ENCODE measurements around the gene MPV17L.
"Not testable (repeated sequence)": the region's sequence is repeated elsewhere in the genome, so short reads cannot be mapped to it uniquely, and the experiment has no call there.

Gene MPV17L

DNA sequence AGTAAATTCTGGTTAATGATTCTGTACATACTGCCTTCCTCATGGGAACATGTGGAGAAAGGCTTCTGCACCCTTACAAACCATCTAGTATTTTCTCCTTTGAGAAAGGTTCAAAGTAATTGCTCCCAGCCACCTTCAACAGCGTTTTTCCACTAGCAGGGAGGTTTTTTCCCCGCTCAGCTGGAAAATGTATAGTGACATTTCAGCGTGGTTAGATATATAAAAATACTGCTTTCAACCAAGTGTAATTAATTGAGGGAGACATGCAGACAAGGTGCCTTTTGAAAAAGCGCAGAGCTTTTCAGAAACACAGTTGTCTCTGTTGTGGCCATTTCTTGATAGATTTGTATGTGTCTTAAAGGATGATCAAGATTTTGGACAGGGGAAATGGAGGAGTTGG lies 44.0 kb downstream of the MPV17L start:
- Histone ChIP-seq H3K4me3 (ENCODE audit: low read depth, low read length) (no peak overlapping the region), H3K4me1 (ENCODE audit: control insufficient read depth, insufficient read depth, low read length) (peaks cover 2% of the 10 kb centered on the region), H3K9me3 (ENCODE audit: control insufficient read depth, insufficient read depth, low read length) (no peaks in the 10 kb centered on the region), H3K9ac (ENCODE audit: low read depth, low read length) (no peak overlapping the region), H3K36me3 (ENCODE audit: control insufficient read depth, insufficient read depth, low read length) (peaks cover 4% of the 10 kb centered on the region), H3K27me3 (ENCODE audit: control insufficient read depth, insufficient read depth, low read length) (peaks cover 9% of the 10 kb centered on the region)

DNA sequence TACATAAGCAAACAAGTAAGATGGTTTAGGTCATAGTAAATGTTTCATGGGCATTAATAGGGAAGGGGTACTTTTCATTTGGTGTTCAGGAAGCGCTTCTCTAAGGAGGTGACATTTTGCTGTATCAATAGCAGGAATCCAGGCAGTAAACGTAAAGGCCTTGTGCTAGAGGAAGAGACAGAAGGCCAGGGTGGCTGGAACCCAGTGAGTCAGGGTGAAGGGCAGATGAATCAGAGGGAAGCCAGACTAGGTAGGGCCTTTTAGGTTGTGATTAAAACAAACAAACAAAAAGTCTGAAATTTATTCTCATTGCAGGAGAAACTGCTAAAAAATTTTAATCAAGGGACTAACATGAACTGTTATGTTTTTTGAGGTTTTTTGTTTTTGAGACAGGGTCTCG lies 45.3 kb downstream of the MPV17L start:
- no peak overlapping the region for H3K9ac ChIP-seq (ENCODE audit: low read depth, low read length)
- H3K9me3 ChIP-seq (ENCODE audit: control insufficient read depth, insufficient read depth, low read length), result no peaks in the 10 kb centered on the region
- peaks cover 4% of the 10 kb centered on the region for H3K36me3 ChIP-seq (ENCODE audit: control insufficient read depth, insufficient read depth, low read length)
- peaks cover 2% of the 10 kb centered on the region for H3K4me1 ChIP-seq (ENCODE audit: control insufficient read depth, insufficient read depth, low read length)
- peaks cover 2% of the 10 kb centered on the region for H3K27me3 ChIP-seq (ENCODE audit: control insufficient read depth, insufficient read depth, low read length)
- no peak overlapping the region for H3K4me3 ChIP-seq (ENCODE audit: low read depth, low read length)

DNA sequence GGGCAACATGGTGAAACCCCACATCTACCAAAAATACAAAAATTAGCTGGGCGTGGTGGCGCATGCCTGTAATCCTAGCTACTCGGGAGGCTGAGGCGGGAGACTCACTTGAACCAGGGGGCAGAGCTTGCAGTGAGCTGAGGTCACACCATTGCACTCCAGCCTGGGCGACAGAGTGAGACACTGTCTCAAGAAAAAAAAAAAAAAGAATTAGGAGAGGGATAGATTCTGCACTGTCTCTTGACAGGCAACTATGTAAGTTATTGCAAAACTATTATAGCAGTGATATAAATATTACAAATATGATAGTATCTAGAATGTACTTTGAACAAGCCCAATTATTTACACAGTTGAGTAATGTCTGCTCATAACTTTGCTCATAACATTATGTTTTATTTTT lies 46.6 kb downstream of the MPV17L start:
- not testable (repeated sequence) for H3K4me3 ChIP-seq (ENCODE audit: low read depth, low read length); H3K9me3 ChIP-seq (ENCODE audit: control insufficient read depth, insufficient read depth, low read length); H3K4me1 ChIP-seq (ENCODE audit: control insufficient read depth, insufficient read depth, low read length); H3K27me3 ChIP-seq (ENCODE audit: control insufficient read depth, insufficient read depth, low read length); H3K9ac ChIP-seq (ENCODE audit: low read depth, low read length); H3K36me3 ChIP-seq (ENCODE audit: control insufficient read depth, insufficient read depth, low read length)

DNA sequence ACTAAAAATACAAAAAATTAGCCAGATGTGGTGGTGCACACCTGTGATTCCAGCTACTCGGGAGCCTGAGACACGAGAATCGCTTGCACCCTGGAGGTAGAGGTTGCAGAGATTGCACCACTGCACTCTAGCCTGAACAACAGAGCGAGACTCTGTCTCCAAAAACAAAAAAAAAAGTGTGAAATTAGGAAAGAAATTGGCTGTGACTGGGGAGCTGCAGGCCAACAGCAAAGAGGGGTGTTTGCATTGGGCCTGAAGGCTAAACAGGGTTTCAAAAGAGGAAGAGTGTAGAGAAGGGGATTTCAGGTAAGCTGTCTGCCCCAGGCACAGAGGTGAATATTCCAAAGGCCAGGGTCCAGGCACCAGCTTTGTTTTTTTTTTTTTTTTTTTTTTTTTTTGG lies 48.2 kb downstream of the MPV17L start:
- Histone ChIP-seq H3K4me3 (ENCODE audit: low read depth, low read length) (no peak overlapping the region), H3K4me1 (ENCODE audit: control insufficient read depth, insufficient read depth, low read length) (no peaks in the 10 kb centered on the region), H3K9me3 (ENCODE audit: control insufficient read depth, insufficient read depth, low read length) (no peaks in the 10 kb centered on the region), H3K9ac (ENCODE audit: low read depth, low read length) (no peak overlapping the region), H3K36me3 (ENCODE audit: control insufficient read depth, insufficient read depth, low read length) (peaks cover 4% of the 10 kb centered on the region), H3K27me3 (ENCODE audit: control insufficient read depth, insufficient read depth, low read length) (no peaks in the 10 kb centered on the region)

DNA sequence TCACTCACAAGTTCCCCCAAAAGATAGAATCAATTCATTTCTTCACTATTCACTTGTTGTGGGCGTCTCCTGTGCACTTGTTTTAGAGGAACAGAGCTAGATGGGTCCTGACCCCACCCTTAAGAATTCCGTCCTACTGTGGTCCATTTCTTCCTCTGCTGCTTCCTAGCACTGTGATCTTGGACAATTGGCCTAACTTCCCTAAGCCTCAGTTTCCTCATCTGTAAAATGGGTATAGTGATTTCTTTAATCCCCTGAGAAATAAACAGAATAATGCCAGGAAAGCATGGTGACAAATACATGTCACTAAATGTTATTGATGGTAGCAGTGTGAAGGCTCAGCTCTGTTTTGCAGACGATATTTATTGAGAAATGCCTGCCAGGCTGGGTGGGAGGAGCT lies 48.7 kb downstream of the MPV17L start:
- H3K4me1 ChIP-seq (ENCODE audit: control insufficient read depth, insufficient read depth, low read length), result no peaks in the 10 kb centered on the region
- H3K36me3 ChIP-seq (ENCODE audit: control insufficient read depth, insufficient read depth, low read length), result peaks cover 1% of the 10 kb centered on the region
- H3K4me3 ChIP-seq (ENCODE audit: low read depth, low read length), result no peak overlapping the region

DNA sequence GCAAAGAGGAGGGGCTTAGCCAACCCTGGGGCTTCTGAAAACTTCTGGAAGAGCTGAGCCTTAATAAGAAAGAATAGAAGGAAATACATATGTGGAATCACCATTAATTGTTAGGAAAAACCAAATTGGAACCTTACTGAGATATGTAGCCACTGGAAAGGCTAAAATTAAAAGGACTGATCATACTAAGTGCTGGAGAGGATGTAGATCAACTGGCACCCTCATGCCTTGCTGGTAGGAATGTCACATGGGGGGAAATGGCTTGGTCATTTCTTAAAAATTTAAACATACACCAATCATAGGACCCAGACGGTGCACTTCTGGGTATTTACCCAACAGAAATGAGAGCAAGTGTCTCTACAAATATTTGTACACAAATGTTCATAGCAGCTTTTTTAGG lies 49.9 kb downstream of the MPV17L start:
- H3K36me3 ChIP-seq (ENCODE audit: control insufficient read depth, insufficient read depth, low read length), result no peaks in the 10 kb centered on the region
- no peaks in the 10 kb centered on the region for H3K4me1 ChIP-seq (ENCODE audit: control insufficient read depth, insufficient read depth, low read length)
- no peaks in the 10 kb centered on the region for H3K27me3 ChIP-seq (ENCODE audit: control insufficient read depth, insufficient read depth, low read length)
- H3K4me3 ChIP-seq (ENCODE audit: low read depth, low read length), result no peak overlapping the region
- H3K9me3 ChIP-seq (ENCODE audit: control insufficient read depth, insufficient read depth, low read length), result no peaks in the 10 kb centered on the region
- H3K9ac ChIP-seq (ENCODE audit: low read depth, low read length), result no peak overlapping the region

More for the DNA sequence above, 48.7 kb downstream of the MPV17L start:
- H3K9ac ChIP-seq (ENCODE audit: low read depth, low read length), result no peak overlapping the region
- no peaks in the 10 kb centered on the region for H3K9me3 ChIP-seq (ENCODE audit: control insufficient read depth, insufficient read depth, low read length)
- no peaks in the 10 kb centered on the region for H3K27me3 ChIP-seq (ENCODE audit: control insufficient read depth, insufficient read depth, low read length)

DNA sequence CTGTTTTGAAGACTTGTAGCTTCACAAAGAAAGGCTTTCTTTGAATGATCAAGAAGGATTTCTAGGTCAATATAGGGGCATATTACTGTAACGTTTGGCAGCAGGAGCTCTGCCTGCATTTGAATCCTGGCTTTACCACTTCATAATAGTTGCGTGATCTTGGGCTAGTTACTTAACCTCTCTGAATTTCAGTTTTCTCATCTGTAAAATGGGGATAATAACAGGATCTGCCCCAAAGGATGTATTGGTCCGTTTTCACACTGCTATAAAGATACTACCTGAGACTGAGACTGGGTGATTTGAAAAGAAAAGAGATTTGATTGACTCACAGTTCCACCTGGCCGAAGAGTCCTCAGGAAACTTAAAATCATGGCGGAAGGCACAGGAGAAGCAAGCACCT lies 51.3 kb downstream of the MPV17L start:
- no peak overlapping the region for H3K9ac ChIP-seq (ENCODE audit: low read depth, low read length)

DNA sequence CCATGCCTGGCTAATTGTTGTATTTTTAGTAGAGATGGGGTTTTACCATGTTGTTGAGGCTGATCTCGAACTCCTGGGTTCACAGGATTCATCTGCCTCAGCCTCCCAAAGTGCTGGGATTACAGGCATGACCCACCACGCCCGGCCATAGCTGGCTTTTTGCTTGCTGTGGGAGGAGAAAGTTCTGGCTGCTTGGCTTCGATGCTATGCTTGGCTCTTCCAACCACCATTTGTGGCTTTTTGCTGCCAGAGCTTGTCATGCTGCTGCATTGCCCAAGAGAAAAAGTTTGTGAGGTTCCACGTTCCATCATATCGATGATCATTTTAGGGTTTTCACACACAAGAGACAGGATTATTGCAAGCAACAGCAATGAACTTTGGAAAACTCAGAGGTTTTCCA lies 55.1 kb downstream of the MPV17L start:
- Histone ChIP-seq H3K4me1 (ENCODE audit: control insufficient read depth, insufficient read depth, low read length) (no peaks in the 10 kb centered on the region), H3K36me3 (ENCODE audit: control insufficient read depth, insufficient read depth, low read length) (no peaks in the 10 kb centered on the region), H3K27me3 (ENCODE audit: control insufficient read depth, insufficient read depth, low read length) (no peaks in the 10 kb centered on the region), H3K4me3 (ENCODE audit: low read depth, low read length) (no peak overlapping the region), H3K9ac (ENCODE audit: low read depth, low read length) (no peak overlapping the region), H3K9me3 (ENCODE audit: control insufficient read depth, insufficient read depth, low read length) (no peaks in the 10 kb centered on the region)

More for the DNA sequence above, 51.3 kb downstream of the MPV17L start:
- no peak overlapping the region for H3K4me3 ChIP-seq (ENCODE audit: low read depth, low read length)
- no peaks in the 10 kb centered on the region for H3K4me1 ChIP-seq (ENCODE audit: control insufficient read depth, insufficient read depth, low read length)
- no peaks in the 10 kb centered on the region for H3K27me3 ChIP-seq (ENCODE audit: control insufficient read depth, insufficient read depth, low read length)
- H3K36me3 ChIP-seq (ENCODE audit: control insufficient read depth, insufficient read depth, low read length), result no peaks in the 10 kb centered on the region
- no peaks in the 10 kb centered on the region for H3K9me3 ChIP-seq (ENCODE audit: control insufficient read depth, insufficient read depth, low read length)

DNA sequence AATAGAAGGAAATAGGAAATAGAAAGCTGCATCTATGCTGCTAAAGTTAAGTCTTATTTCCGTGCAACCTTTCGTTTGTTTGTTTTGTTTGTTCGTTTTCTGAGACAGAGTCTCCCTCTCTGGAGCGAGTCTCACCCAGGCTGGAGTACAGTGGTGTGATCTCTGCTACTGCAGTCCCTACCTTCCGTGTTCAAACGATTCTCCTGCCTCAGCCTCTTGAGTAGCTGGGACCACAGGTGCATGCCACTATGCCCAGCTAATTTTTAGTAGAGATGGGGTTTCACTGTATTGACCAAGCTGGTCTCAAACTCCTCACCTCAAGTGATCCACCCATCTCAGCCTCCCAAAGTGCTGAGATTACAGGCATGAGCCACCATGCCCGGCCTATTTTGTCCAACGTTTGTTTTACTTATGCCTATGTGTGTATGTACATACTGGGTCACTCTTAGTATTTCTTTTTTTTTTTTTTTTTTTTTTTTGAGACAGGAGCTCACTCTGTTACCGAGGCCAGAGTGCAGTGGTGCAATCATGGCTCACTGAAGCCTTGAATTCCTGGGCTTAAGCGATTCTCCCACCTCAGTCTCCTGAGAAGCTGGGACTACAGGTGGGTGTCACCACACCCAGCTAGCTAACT lies 55.7 kb downstream of the MPV17L start:
- no peaks in the 10 kb centered on the region for H3K36me3 ChIP-seq (ENCODE audit: control insufficient read depth, insufficient read depth, low read length)
- H3K9me3 ChIP-seq (ENCODE audit: control insufficient read depth, insufficient read depth, low read length), result no peaks in the 10 kb centered on the region

DNA sequence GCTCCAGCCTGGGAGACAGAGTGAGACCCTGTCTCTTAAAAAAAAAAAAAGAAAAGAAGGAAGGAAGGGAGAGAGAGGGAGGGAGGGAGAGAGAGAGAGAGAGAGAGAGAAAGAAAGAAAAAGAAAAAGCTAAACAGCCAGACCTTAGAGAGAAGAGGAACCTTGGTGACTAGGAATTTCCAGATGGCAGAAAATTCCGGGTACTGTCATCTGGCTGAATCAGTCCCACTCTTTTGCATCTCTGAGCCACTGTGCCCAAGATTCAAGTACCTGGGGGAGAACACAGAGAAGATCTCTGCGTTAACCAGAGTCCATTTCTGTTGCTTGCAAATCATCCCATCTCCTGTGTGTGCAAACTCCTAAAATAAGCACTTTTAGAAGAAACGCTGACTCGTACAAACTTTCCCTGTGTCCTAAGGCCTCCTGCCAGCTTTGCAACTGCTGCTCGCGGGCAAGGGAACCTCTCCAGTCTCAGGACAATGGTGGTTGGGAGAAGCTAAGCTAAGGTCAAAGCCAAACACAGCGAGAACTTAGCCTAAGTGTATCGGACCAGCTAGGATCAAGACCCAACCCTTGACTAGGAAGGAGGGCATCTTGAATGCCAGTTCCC lies 56.8 kb downstream of the MPV17L start:
- no peaks in the 10 kb centered on the region for H3K9me3 ChIP-seq (ENCODE audit: control insufficient read depth, insufficient read depth, low read length)
- H3K9ac ChIP-seq (ENCODE audit: low read depth, low read length), result no peak overlapping the region
- no peaks in the 10 kb centered on the region for H3K27me3 ChIP-seq (ENCODE audit: control insufficient read depth, insufficient read depth, low read length)
- H3K4me1 ChIP-seq (ENCODE audit: control insufficient read depth, insufficient read depth, low read length), result no peaks in the 10 kb centered on the region
- no peak overlapping the region for H3K4me3 ChIP-seq (ENCODE audit: low read depth, low read length)
- H3K36me3 ChIP-seq (ENCODE audit: control insufficient read depth, insufficient read depth, low read length), result no peaks in the 10 kb centered on the region

More for the DNA sequence above, 55.7 kb downstream of the MPV17L start:
- no peak overlapping the region for H3K4me3 ChIP-seq (ENCODE audit: low read depth, low read length)
- H3K9ac ChIP-seq (ENCODE audit: low read depth, low read length), result no peak overlapping the region
- H3K27me3 ChIP-seq (ENCODE audit: control insufficient read depth, insufficient read depth, low read length), result no peaks in the 10 kb centered on the region
- no peaks in the 10 kb centered on the region for H3K4me1 ChIP-seq (ENCODE audit: control insufficient read depth, insufficient read depth, low read length)

DNA sequence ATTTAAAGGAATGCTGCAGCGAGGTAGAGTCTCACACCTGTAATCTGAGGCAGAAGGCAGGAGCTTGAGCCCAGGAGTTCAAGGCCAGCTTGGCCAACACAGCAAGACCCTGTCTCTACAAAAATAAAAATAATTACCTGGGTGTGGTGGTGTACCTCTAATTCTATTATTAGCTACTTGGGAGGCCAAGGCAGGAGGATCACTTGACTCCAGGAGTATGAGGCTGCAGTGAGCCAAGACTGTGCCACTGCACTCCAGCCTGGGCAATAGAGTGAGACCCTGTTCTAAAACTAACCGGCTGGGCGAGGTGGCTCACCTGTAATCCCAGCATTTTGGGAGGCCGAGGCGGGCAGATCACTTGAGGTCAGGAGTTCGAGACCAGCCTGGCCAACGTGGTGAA lies 57.7 kb downstream of the MPV17L start:
- not testable (repeated sequence) for H3K36me3 ChIP-seq (ENCODE audit: control insufficient read depth, insufficient read depth, low read length); H3K27me3 ChIP-seq (ENCODE audit: control insufficient read depth, insufficient read depth, low read length); H3K4me3 ChIP-seq (ENCODE audit: low read depth, low read length); H3K9me3 ChIP-seq (ENCODE audit: control insufficient read depth, insufficient read depth, low read length); H3K9ac ChIP-seq (ENCODE audit: low read depth, low read length); H3K4me1 ChIP-seq (ENCODE audit: control insufficient read depth, insufficient read depth, low read length)

DNA sequence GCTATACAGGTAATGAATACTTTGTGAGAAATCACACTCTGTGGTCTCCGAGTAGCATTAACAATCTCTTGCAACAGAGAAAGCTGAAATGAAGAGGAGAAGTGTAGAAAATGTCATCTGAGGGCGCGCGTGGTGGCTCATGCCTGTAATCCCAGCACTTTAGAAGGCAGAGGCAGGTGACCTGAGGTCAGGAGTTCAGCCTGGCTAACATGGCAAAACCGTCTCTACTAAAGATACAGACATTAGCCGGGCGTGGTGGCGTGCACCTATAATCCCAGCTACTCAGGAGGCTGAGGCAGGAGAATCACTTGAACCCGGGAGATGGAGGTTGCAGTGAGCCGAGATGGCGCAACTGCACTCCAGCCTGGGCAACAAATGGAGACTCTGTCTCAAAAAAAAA lies 59.4 kb downstream of the MPV17L start:
- H3K4me1 ChIP-seq (ENCODE audit: control insufficient read depth, insufficient read depth, low read length); H3K36me3 ChIP-seq (ENCODE audit: control insufficient read depth, insufficient read depth, low read length); H3K9me3 ChIP-seq (ENCODE audit: control insufficient read depth, insufficient read depth, low read length); H3K27me3 ChIP-seq (ENCODE audit: control insufficient read depth, insufficient read depth, low read length); H3K9ac ChIP-seq (ENCODE audit: low read depth, low read length); H3K4me3 ChIP-seq (ENCODE audit: low read depth, low read length): not testable (repeated sequence)

All from iPS-15b (cell line).